K562 (cell line): ENCODE measurements around the gene ADORA2B. TPM values are rescaled to one million over a fixed set of nuclear protein-coding genes. Genes with fewer than 3 reads are reported as not detected.
A peak's percentile ranks its signal among the peaks of the same experiment; 100 is the strongest.

Experiments used
- ARID1B ChIP-seq: fragments of 450-650 bp; IDR thresholded peaks from 2 replicates; pipeline ENCODE4 v1.6.1; 2016; ENCODE audit warnings: antibody characterized with exemption, mild to moderate bottlenecking, inconsistent platforms
- ATF6 ChIP-seq: sonication (generic); formaldehyde crosslinking; IDR thresholded peaks from 2 replicates; pipeline ENCODE4 v1.4.0; 2020; ENCODE audit warnings: mild to moderate bottlenecking, missing genetic modification reagents
- CREM ChIP-seq: IDR thresholded peaks from 2 replicates; pipeline ENCODE4 v1.6.1; 2014; ENCODE audit warnings: antibody characterized with exemption, low read depth
- KDM4B ChIP-seq, 2 experiments: fragments of 450-650 bp in 1 of 2; sonication (generic) in 1 of 2; IDR thresholded peaks; 2 replicates each; pipeline ENCODE4 v1.6.1; 2016 to 2017; ENCODE audit warnings: borderline replicate concordance in 2 of 2, antibody characterized with exemption in 1 of 2, low read depth in 1 of 2, mild to moderate bottlenecking in 1 of 2
- MAX ChIP-seq: sonication (generic); formaldehyde crosslinking; IDR thresholded peaks from 2 replicates; pipeline ENCODE4 v1.9.0; 2022; ENCODE audit warnings: mild to moderate bottlenecking, missing genetic modification reagents
- NCOA6 ChIP-seq: fragments of 450-650 bp; IDR thresholded peaks from 2 replicates; pipeline ENCODE4 v1.6.1; 2017; ENCODE audit warnings: mild to moderate bottlenecking
- NKRF ChIP-seq: fragments of 450-650 bp; IDR thresholded peaks from 2 replicates; pipeline ENCODE4 v1.6.1; 2016; ENCODE audit warnings: borderline replicate concordance
- NR2F6 ChIP-seq: fragments of 450-650 bp; formaldehyde crosslinking; IDR thresholded peaks from 2 replicates; pipeline ENCODE4 v1.4.0; 2020; ENCODE audit warnings: mild to moderate bottlenecking
- RB1 ChIP-seq: fragments of 450-650 bp; IDR thresholded peaks from 2 replicates; pipeline ENCODE4 v1.6.1; 2017; ENCODE audit warnings: low read depth, mild to moderate bottlenecking
- RBBP5 ChIP-seq: fragments of 200-600 bp; sonication (generic); IDR thresholded peaks from 2 replicates; pipeline ENCODE4 v1.6.1; 2012; ENCODE audit warnings: borderline replicate concordance, mild to moderate bottlenecking, low read length, control low read depth, inconsistent platforms; ENCODE audit not compliant: insufficient read depth, poor library complexity, severe bottlenecking
- SETDB1 ChIP-seq: IDR thresholded peaks from one replicate; pipeline ENCODE4 v1.6.1; 2012; ENCODE audit warnings: low read length, control low read depth, inconsistent platforms
- SREBF1 ChIP-seq: fragments of 150-350 bp; IDR thresholded peaks from 2 replicates; pipeline ENCODE4 v1.6.1; 2014; ENCODE audit warnings: antibody characterized with exemption, low read depth, low read length, borderline replicate concordance
- TAF7 ChIP-seq: fragments of 450-650 bp; IDR thresholded peaks from 2 replicates; pipeline ENCODE4 v1.6.1; 2016; ENCODE audit warnings: missing genetic modification characterization, missing compliant biosample characterization
- UBTF ChIP-seq, 2 experiments: IDR thresholded peaks; 2 replicates each; pipeline ENCODE4 v1.6.1; 2012; ENCODE audit warnings: improper control_type of control experiment in 2 of 2, low read depth in 2 of 2, low read length in 2 of 2, borderline replicate concordance in 1 of 2
- ZFX ChIP-seq: sonication (generic); formaldehyde crosslinking; IDR thresholded peaks from 2 replicates; pipeline ENCODE4 v1.8.0; 2022; ENCODE audit warnings: mild to moderate bottlenecking, missing genetic modification reagents, moderate library complexity
- polyA plus RNA-seq, 8 experiments: library from polyadenylated mRNA; depleted of rRNA in 4 of 8; stranded (reverse) in 5 of 8; unstranded in 3 of 8; fragments of >200 nt; fragmentation: Nextera tagmentation in 2 of 8; fragmentation: Illumina TruSeq in 1 of 8; extraction: Ambion mirVana in 2 of 8; extraction: Trizol in 1 of 8; gene quantifications; 2 replicates each; pipeline versions ENCODE4 v1.2.1 to v1.2.3, GENCODE V29; 2011 to 2014; ENCODE audit warnings: inconsistent platforms in 1 of 8, missing spikeins in 1 of 8
- total RNA-seq, 7 experiments: library from RNA; depleted of rRNA in 6 of 7; stranded (reverse); fragments of >200 nt in 6 of 7; fragmentation: Illumina TruSeq in 2 of 7; extraction: Trizol in 2 of 7; gene quantifications; 2 replicates each; pipeline versions ENCODE4 v1.2.1 to v1.2.3, GENCODE V29; 2011 to 2021; ENCODE audit warnings: low replicate concordance in 1 of 7
- TF ChIP-seq, protein P1 (sequence below): fragments of 450-650 bp; IDR thresholded peaks from 2 replicates; pipeline ENCODE4 v1.6.1; 2016
- TF ChIP-seq, protein P2 (sequence below): sonication (generic); formaldehyde crosslinking; IDR thresholded peaks from 2 replicates; pipeline ENCODE4 v1.9.0; 2022; ENCODE audit warnings: mild to moderate bottlenecking, missing genetic modification reagents

Gene ADORA2B
- total and polyA plus RNA-seq, 9 of the 15 experiments (the other 6 are each of a cell fraction or from before 2014, with no cell fraction given), result 6.4 to 16.6 (median 10.5) TPM

DNA sequence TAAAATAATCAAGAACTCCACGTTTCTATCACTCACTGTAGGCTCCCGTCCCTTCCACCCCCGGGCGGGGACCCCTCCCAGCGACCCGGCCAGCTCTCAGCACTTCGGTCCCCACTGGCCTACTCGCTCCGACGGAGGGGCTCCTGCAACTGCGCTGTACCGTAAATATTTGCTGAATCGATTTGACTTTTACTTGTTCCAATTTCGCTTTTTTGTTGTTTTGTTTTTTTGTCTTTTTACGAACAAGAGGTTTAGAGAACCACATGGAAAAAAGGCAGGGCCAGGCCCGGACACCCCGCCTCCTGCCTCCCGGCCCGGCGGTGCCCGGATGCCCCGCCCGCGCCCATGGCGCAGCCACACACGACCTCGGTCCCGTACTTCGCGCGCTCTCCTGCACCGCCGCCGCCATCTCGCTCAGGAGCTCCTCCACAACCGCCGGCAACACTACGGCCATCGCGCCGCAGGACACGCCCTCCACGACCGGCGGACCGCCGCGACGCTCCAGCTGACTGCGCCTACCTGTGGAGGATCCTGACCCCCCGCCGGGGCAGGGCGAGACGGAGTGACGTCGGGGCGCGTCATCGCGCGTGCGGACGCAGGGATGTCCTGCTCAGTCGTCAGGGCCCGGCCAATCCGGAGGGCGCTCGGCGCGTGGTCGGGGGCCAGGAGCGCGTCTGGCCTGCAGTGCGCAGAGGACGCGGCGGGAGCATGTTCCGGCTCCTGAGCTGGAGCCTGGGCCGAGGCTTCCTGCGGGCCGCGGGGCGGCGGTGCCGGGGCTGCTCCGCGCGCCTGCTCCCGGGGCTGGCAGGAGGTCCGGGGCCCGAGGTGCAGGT lies 54.4 kb downstream of the ADORA2B start, which contains the start of the genes TTC19 and ZSWIM7 (continued):
- TF ChIP-seq SETDB1 (no peak), UBTF (IDR thresholded peaks at IDR 0.05; ENCODE audit: borderline replicate concordance in 1 of 2, low read depth in 2 of 2, low read length in 2 of 2) (peak in 1 of 2 experiments; percentile 87; a peak in 2 of 4 replicates), ARID1B (no peak), NCOA6 (peak; percentile 75; the same call in 1 of the 2 replicates), ATF6 (CRISPR knock-in tag) (no peak), NKRF (peak; percentile 75; the same call in 1 of the 2 replicates), CREM (peak; percentile 99), ZFX (CRISPR knock-in tag) (peak; percentile 85), RBBP5 (peak; percentile 89), TAF7 (0 out of 2 replicates have a peak, but pooled peaks have one; percentile 13), NR2F6 (CRISPR knock-in tag) (no peak), MAX (CRISPR knock-in tag) (peak; percentile 90), SREBF1 (no peak), KDM4B (IDR thresholded peaks at IDR 0.05; ENCODE audit: borderline replicate concordance in 2 of 2, low read depth in 1 of 2) (peak in 1 of 2 experiments; percentile 60; a peak in 1 of 4 replicates), RB1 (peak; percentile 79)
- TF ChIP-seq, protein P1, sequence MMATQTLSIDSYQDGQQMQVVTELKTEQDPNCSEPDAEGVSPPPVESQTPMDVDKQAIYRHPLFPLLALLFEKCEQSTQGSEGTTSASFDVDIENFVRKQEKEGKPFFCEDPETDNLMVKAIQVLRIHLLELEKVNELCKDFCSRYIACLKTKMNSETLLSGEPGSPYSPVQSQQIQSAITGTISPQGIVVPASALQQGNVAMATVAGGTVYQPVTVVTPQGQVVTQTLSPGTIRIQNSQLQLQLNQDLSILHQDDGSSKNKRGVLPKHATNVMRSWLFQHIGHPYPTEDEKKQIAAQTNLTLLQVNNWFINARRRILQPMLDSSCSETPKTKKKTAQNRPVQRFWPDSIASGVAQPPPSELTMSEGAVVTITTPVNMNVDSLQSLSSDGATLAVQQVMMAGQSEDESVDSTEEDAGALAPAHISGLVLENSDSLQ, result peak; percentile 53; the same call in 1 of the 2 replicates
- TF ChIP-seq, protein P2, sequence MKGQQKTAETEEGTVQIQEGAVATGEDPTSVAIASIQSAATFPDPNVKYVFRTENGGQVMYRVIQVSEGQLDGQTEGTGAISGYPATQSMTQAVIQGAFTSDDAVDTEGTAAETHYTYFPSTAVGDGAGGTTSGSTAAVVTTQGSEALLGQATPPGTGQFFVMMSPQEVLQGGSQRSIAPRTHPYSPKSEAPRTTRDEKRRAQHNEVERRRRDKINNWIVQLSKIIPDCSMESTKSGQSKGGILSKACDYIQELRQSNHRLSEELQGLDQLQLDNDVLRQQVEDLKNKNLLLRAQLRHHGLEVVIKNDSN (CRISPR knock-in tag), result peak; percentile 66; the same call in 1 of the 2 replicates
